Neural cell (in vitro differentiated cells): ENCODE measurements around the gene PLEKHA5. TPM values are rescaled to one million over a fixed set of nuclear protein-coding genes. Genes with fewer than 3 reads are reported as not detected.

Experiments used
- H2AFZ ChIP-seq: fragments of 200-600, 300-800 bp; sonication (generic), shearing (Covaris generic); 2 replicates; pipeline ENCODE4 v1.6.0; 2014; ENCODE audit warnings: low read depth, mild to moderate bottlenecking, antibody characterized with exemption, low read length, moderate library complexity
- H3F3A ChIP-seq: fragments of 200-600 bp; shearing (Covaris generic); 2 replicates; pipeline ENCODE4 v1.6.1; 2016; ENCODE audit warnings: mild to moderate bottlenecking, moderate library complexity, mixed read lengths, antibody characterized with exemption, low read length; ENCODE audit not compliant: insufficient read depth, poor library complexity, severe bottlenecking
- H3K27ac ChIP-seq: fragments of 200-600, 300-800 bp; sonication (generic), shearing (Covaris generic); 2 replicates; pipeline ENCODE4 v1.5.1; 2014; ENCODE audit warnings: mild to moderate bottlenecking, low read length, moderate library complexity
- H3K27me3 ChIP-seq: fragments of 300-800, 200-600 bp; sonication (generic), shearing (Covaris generic); 2 replicates; pipeline ENCODE4 v1.6.0; 2014; ENCODE audit warnings: mild to moderate bottlenecking, low read depth, low read length, moderate library complexity; ENCODE audit not compliant: insufficient read depth
- H3K36me3 ChIP-seq: fragments of 300-800, 200-600 bp; sonication (generic), shearing (Covaris generic); 2 replicates; pipeline ENCODE4 v1.5.1; 2014; ENCODE audit warnings: mild to moderate bottlenecking, antibody characterized with exemption, low read length, moderate library complexity; ENCODE audit not compliant: insufficient read depth
- H3K4me2 ChIP-seq: fragments of 300-800, 200-600 bp; sonication (generic), shearing (Covaris generic); 2 replicates; pipeline ENCODE4 v1.6.0; 2014; ENCODE audit warnings: mild to moderate bottlenecking, low read length
- H3K4me3 ChIP-seq: fragments of 300-800, 200-600 bp; sonication (generic), shearing (Covaris generic); 2 replicates; pipeline ENCODE4 v1.5.1; 2014; ENCODE audit warnings: mild to moderate bottlenecking, low read length, moderate library complexity
- H3K79me2 ChIP-seq: fragments of 200-600 bp; shearing (Covaris generic); replicated peaks from 2 replicates; pipeline ENCODE4 v1.6.0; 2014; ENCODE audit warnings: mild to moderate bottlenecking, low read length, moderate library complexity; ENCODE audit not compliant: insufficient read depth
- H3K9ac ChIP-seq: fragments of 300-800, 200-600 bp; sonication (generic), shearing (Covaris generic); 2 replicates; pipeline ENCODE4 v1.6.1; 2016; ENCODE audit warnings: mild to moderate bottlenecking, low read length, mixed read lengths
- H3K9me2 ChIP-seq: fragments of 200-600 bp; shearing (Covaris generic); 2 replicates; pipeline ENCODE4 v1.6.1; 2016; ENCODE audit warnings: mild to moderate bottlenecking, low read length, mixed read lengths; ENCODE audit not compliant: insufficient read depth
- H3K9me3 ChIP-seq: fragments of 200-600, 300-800 bp; sonication (generic), shearing (Covaris generic); 2 replicates; pipeline ENCODE4 v1.6.1; 2016; ENCODE audit warnings: mild to moderate bottlenecking, mixed run types, low read length, moderate library complexity, mixed read lengths
- H4K20me1 ChIP-seq: fragments of 200-600 bp; shearing (Covaris generic); 2 replicates; pipeline ENCODE4 v1.6.1; 2016; ENCODE audit warnings: mild to moderate bottlenecking, mixed run types; ENCODE audit not compliant: insufficient read depth
- CTCF ChIP-seq: fragments of 450-650 bp; IDR thresholded peaks from 2 replicates; pipeline ENCODE4 v1.5.1; 2014; ENCODE audit warnings: antibody characterized with exemption, mild to moderate bottlenecking, moderate library complexity; ENCODE audit not compliant: poor library complexity, severe bottlenecking
- EP300 ChIP-seq: fragments of 450-650 bp; conservative IDR thresholded peaks from 2 replicates; pipeline ENCODE4 v1.6.1; 2014; ENCODE audit warnings: antibody characterized with exemption, mild to moderate bottlenecking, moderate library complexity; ENCODE audit not compliant: poor library complexity, severe bottlenecking
- EZH2 ChIP-seq: fragments of 200-600, 300-800 bp; shearing (Covaris generic), sonication (generic); IDR thresholded peaks from 2 replicates; pipeline ENCODE4 v1.6.1; 2014; ENCODE audit warnings: antibody characterized with exemption, low read length, borderline replicate concordance, mild to moderate bottlenecking; ENCODE audit not compliant: insufficient read depth, poor library complexity, severe bottlenecking
- MXI1 ChIP-seq: fragments of 450-650 bp; conservative IDR thresholded peaks from 2 replicates; pipeline ENCODE4 v1.6.1; 2014; ENCODE audit warnings: antibody characterized with exemption, mild to moderate bottlenecking; ENCODE audit not compliant: poor library complexity, severe bottlenecking
- POLR2AphosphoS5 ChIP-seq: IDR thresholded peaks from 2 replicates; pipeline ENCODE4 v1.6.1; 2012
- RAD21 ChIP-seq: fragments of 450-650 bp; conservative IDR thresholded peaks from 2 replicates; pipeline ENCODE4 v1.6.1; 2014; ENCODE audit warnings: antibody characterized with exemption, mild to moderate bottlenecking, moderate library complexity
- REST ChIP-seq: IDR thresholded peaks from 2 replicates; pipeline ENCODE4 v1.6.1; 2012; ENCODE audit warnings: borderline replicate concordance
- SMC3 ChIP-seq: fragments of 450-650 bp; conservative IDR thresholded peaks from 2 replicates; pipeline ENCODE4 v1.6.1; 2014; ENCODE audit warnings: antibody characterized with exemption, mild to moderate bottlenecking, moderate library complexity; ENCODE audit not compliant: poor library complexity
- TAF1 ChIP-seq: IDR thresholded peaks from 2 replicates; pipeline ENCODE4 v1.6.1; 2012; ENCODE audit warnings: low read depth
- polyA plus RNA-seq: library from polyadenylated mRNA; depleted of rRNA; stranded (reverse); fragments of >200 nt; gene quantifications from 2 replicates; pipeline ENCODE4 v1.2.3, GENCODE V29; 2014

The PLEKHA5 gene
- polyA plus RNA-seq, 1 donor from 2014 or later: 130 TPM

- peak overlapping the region; percentile 52 for H2AFZ ChIP-seq
- peaks cover 44% of the 10 kb centered on the region for H3K79me2 ChIP-seq
- no peaks in the 10 kb centered on the region for H3K36me3 ChIP-seq
- H3K9me2 ChIP-seq: no peaks in the 10 kb centered on the region
- peak overlapping the region; percentile 90 for H3K9ac ChIP-seq
- peak overlapping the region; percentile 90 for H3K4me3 ChIP-seq
- no peaks in the 10 kb centered on the region for H3K9me3 ChIP-seq
- H3K4me2 ChIP-seq: peak overlapping the region; percentile 85
- TF ChIP-seq POLR2AphosphoS5: peak; percentile 75
- peak; percentile 46 for TF ChIP-seq MXI1
- no peak for TF ChIP-seq TAF1
- TF ChIP-seq EP300: no peak
- TF ChIP-seq RAD21: peak; percentile 45
- TF ChIP-seq EZH2: no peak
- TF ChIP-seq SMC3: peak; percentile 46
- no peak for TF ChIP-seq REST
- TF ChIP-seq CTCF: peak; percentile 38
- no peaks in the 10 kb centered on the region for H4K20me1 ChIP-seq
- peaks cover 3% of the 10 kb centered on the region for H3F3A ChIP-seq
- peak overlapping the region; percentile 83 for H3K27ac ChIP-seq
- H3K27me3 ChIP-seq: no peaks in the 10 kb centered on the region
Measured at GRCh38 chr12:19130224-19131024, 891 bp downstream of the PLEKHA5 start.

GRCh38 chr12:19131025-19131444, 1.5 kb downstream of the PLEKHA5 start:
- no peaks in the 10 kb centered on the region for H4K20me1 ChIP-seq
- no peaks in the 10 kb centered on the region for H3K27me3 ChIP-seq
- H3K9ac ChIP-seq: peak overlapping the region; percentile 90
- H3K4me3 ChIP-seq: peak overlapping the region; percentile 90
- H3K9me3 ChIP-seq: no peaks in the 10 kb centered on the region
- no peak for TF ChIP-seq EP300
- no peak for TF ChIP-seq RAD21
- no peak for TF ChIP-seq REST
- no peak for TF ChIP-seq SMC3
- no peak for TF ChIP-seq POLR2AphosphoS5
- no peak for TF ChIP-seq EZH2
- no peak for TF ChIP-seq MXI1
- no peak for TF ChIP-seq TAF1
- TF ChIP-seq CTCF: no peak
- peak overlapping the region; percentile 6 for H2AFZ ChIP-seq
- peak overlapping the region; percentile 83 for H3K27ac ChIP-seq
- no peaks in the 10 kb centered on the region for H3K36me3 ChIP-seq
- no peaks in the 10 kb centered on the region for H3K9me2 ChIP-seq
- H3K4me2 ChIP-seq: peak overlapping the region; percentile 85
- H3K79me2 ChIP-seq: peaks cover 50% of the 10 kb centered on the region
- H3F3A ChIP-seq: peaks cover 3% of the 10 kb centered on the region
